ENCODE data around the gene SLC43A3. TPM values are rescaled to one million over a fixed set of nuclear protein-coding genes. Genes with fewer than 3 reads are reported as not detected.

The SLC43A3 gene
- total and polyA plus RNA-seq, 9 of the 15 experiments (the other 6 are each of a cell fraction or from before 2014, with no cell fraction given), result 63.7 to 281 (median 139) TPM

DNA sequence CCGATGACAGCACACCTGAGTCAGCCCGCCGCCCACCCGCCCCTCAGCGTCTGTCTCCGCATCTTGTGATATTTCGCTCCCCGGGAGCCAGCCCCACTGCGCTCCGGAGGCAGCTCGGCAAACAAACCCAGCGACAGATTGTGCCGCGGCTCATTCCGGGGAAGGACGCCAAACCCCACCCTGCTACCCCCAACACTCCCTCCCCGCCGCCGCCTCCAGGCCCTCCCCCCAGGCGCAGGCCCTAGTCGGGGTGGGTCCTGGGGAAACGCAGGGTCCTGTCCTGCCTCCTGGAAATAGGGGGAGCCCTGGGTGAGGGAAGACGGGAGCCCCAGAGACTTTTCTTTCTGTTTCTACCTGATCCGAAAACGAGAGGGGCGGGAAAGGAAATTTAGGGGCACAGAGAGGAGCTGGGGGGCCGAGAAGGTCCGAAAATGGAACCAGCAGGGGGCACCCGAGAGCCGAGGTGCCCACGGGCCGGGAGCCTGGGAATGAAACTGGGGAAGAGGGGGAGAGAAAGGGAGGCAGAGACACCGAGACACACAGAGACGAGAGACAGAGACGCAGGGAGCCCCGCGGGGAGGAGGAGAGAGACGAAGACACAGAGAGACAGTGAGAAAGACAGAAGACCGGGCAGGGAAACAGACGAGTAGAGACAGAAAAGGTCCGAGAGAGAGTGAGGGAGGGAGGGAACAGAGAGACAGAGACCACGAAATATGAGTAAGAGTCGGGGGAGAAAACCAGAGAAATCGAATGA, 31.7 kb upstream of the SLC43A3 start (continued):
- TF ChIP-seq, protein P1, sequence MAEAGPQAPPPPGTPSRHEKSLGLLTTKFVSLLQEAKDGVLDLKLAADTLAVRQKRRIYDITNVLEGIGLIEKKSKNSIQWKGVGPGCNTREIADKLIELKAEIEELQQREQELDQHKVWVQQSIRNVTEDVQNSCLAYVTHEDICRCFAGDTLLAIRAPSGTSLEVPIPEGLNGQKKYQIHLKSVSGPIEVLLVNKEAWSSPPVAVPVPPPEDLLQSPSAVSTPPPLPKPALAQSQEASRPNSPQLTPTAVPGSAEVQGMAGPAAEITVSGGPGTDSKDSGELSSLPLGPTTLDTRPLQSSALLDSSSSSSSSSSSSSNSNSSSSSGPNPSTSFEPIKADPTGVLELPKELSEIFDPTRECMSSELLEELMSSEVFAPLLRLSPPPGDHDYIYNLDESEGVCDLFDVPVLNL (CRISPR knock-in tag; IDR thresholded peaks at IDR 0.05; ENCODE audit: low read depth), result no peak
- TF ChIP-seq MTA1 (IDR thresholded peaks at IDR 0.05; ENCODE audit: borderline replicate concordance) (peak; percentile 27; the same call in 1 of the 2 replicates), PHF8 (IDR thresholded peaks at IDR 0.05; ENCODE audit: borderline replicate concordance, low read length) (no peak), FOXP4 (CRISPR knock-in tag; IDR thresholded peaks at IDR 0.05; ENCODE audit: borderline replicate concordance) (no peak), EP300 (IDR thresholded peaks at IDR 0.05; ENCODE audit: low read length) (no peak), ZNF282 (CRISPR knock-in tag; IDR thresholded peaks at IDR 0.05) (no peak), NR0B1 (IDR thresholded peaks at IDR 0.05; ENCODE audit: partially characterized antibody) (no peak), CREBBP (IDR thresholded peaks at IDR 0.05; ENCODE audit: low read depth, low read length) (no peak), TOE1 (IDR thresholded peaks at IDR 0.05; ENCODE audit: borderline replicate concordance) (no peak), TOE1 (CRISPR knock-in tag; IDR thresholded peaks at IDR 0.05; ENCODE audit: borderline replicate concordance, low read depth) (no peak), L3MBTL2 (IDR thresholded peaks at IDR 0.05) (0 out of 2 replicates have a peak, but pooled peaks have one; percentile 14), EZH2 (IDR thresholded peaks at IDR 0.05; ENCODE audit: borderline replicate concordance, low read depth, low read length) (no peak), TCF3 (CRISPR knock-in tag; IDR thresholded peaks at IDR 0.05) (no peak), ZNF696 (CRISPR knock-in tag; conservative IDR thresholded peaks at IDR 0.05) (no peak), VEZF1 (CRISPR knock-in tag; IDR thresholded peaks at IDR 0.05) (peak; percentile 35; the same call in 1 of the 2 replicates), ZNF717 (CRISPR knock-in tag; IDR thresholded peaks at IDR 0.05) (no peak)
- TF ChIP-seq, protein P2, sequence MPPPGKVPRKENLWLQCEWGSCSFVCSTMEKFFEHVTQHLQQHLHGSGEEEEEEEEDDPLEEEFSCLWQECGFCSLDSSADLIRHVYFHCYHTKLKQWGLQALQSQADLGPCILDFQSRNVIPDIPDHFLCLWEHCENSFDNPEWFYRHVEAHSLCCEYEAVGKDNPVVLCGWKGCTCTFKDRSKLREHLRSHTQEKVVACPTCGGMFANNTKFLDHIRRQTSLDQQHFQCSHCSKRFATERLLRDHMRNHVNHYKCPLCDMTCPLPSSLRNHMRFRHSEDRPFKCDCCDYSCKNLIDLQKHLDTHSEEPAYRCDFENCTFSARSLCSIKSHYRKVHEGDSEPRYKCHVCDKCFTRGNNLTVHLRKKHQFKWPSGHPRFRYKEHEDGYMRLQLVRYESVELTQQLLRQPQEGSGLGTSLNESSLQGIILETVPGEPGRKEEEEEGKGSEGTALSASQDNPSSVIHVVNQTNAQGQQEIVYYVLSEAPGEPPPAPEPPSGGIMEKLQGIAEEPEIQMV (tag; conservative IDR thresholded peaks at IDR 0.05; ENCODE audit: low read depth), result 0 out of 2 replicates have a peak, but pooled peaks have one; percentile 8

Data from K562 (cell line).